ENCODE measurements around the gene SENP8. TPM values are rescaled to one million over a fixed set of nuclear protein-coding genes. Genes with fewer than 3 reads are reported as not detected.
"Not testable (repeated sequence)": the region's sequence is repeated elsewhere in the genome, so short reads cannot be mapped to it uniquely, and the experiment has no call there.

The SENP8 gene
- total and polyA plus RNA-seq, 4 donors, result 5.1 to 6.7 (median 6.0) TPM

DNA sequence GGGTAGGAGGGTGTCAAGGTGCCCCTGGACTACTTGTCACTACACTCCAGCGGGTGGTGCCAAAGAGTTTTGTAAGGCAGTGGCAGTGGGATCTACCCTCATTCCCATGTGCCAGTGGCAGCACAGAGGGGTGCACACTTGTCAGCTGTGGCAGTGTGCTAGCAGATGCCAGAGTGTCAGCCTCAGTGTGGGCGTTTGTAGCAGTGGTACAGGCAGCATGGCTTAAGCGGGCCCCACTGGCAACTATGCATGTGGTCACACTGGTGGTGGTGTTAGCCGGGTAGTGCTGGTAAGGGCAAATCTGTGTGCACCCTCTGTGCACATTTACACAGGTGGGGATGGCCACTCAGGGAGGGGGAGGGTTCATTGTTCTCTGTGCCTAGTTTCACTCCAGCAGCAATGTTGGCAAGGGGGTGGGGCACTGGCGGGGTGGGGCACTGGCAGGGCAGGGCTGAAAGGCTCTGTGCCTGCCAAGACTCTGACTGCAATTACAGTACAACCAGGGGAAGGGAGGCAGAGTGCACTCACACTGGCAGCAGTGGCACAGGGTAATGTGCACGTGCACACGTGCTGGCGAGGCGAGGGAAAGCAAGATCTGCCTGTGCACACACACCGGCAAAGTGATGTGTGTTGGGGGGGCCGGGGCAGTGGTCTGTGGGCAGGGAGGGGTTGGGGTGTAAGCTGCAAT lies 32.0 kb upstream of the SENP8 start:
- no peak overlapping the region for H3K4me3 ChIP-seq (ENCODE audit: low read depth, low read length)
- H3K27ac ChIP-seq (ENCODE audit: low read depth, low read length), result no peak overlapping the region
- no peaks in the 10 kb centered on the region for H3K9me3 ChIP-seq (ENCODE audit: control insufficient read depth, insufficient read depth, low read length)
- H3K36me3 ChIP-seq (ENCODE audit: control insufficient read depth, insufficient read depth, low read length), result no peaks in the 10 kb centered on the region
- no peak for DNase-seq (ENCODE audit: low read depth in 4 of 6, low spot score in 6 of 6)
- no peaks in the 10 kb centered on the region for H3K27me3 ChIP-seq (ENCODE audit: control insufficient read depth, insufficient read depth, low read length)
- no peaks in the 10 kb centered on the region for H3K4me1 ChIP-seq (ENCODE audit: control insufficient read depth, insufficient read depth, low read length)
- 91% methylated on average over 10 of the region's 11 CpGs for WGBS (ENCODE audit: insufficient coverage)

DNA sequence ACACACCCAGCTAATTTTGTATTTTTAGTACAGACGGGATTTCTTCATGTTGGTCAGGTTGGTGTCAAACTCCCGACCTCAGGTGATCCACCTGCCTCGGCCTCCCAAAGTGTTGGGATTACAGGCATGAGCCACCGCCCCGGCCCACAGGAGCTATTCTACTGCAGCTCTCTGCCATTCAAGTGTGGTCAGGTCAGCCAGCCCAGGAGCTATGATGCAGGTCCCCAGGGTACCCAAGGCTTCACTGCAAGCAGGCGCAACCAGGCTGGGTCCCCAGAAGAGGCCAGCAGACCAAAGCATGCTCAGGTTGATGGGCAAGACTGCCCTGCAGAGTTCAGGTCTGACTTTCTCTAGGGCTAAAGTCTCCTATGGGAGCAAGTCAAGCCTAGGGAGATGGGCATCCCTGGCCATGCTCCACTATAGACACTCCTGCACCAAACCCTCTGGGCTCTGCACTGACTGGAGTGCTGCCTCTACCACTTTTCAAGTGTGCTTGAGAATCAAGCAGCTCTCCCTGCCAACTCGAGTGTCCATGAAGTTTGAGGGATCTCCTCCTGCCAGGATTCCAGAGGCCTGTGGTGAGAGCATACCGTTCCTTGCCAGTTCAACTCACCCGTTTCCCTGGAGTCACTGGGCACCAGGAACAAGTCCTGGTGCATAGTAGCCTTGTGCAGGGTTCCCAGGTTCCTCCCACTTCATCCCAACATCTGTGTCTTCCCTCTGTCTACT lies 31.1 kb upstream of the SENP8 start:
- WGBS (ENCODE audit: insufficient coverage), result 93% methylated on average over 9 of the region's 9 CpGs
- no peak for DNase-seq (ENCODE audit: low read depth in 4 of 6, low spot score in 6 of 6)
- H3K9me3 ChIP-seq (ENCODE audit: control insufficient read depth, insufficient read depth, low read length), result no peaks in the 10 kb centered on the region
- H3K27me3 ChIP-seq (ENCODE audit: control insufficient read depth, insufficient read depth, low read length), result no peaks in the 10 kb centered on the region
- no peaks in the 10 kb centered on the region for H3K36me3 ChIP-seq (ENCODE audit: control insufficient read depth, insufficient read depth, low read length)
- no peaks in the 10 kb centered on the region for H3K4me1 ChIP-seq (ENCODE audit: control insufficient read depth, insufficient read depth, low read length)
- H3K27ac ChIP-seq (ENCODE audit: low read depth, low read length), result no peak overlapping the region
- H3K4me3 ChIP-seq (ENCODE audit: low read depth, low read length), result no peak overlapping the region

DNA sequence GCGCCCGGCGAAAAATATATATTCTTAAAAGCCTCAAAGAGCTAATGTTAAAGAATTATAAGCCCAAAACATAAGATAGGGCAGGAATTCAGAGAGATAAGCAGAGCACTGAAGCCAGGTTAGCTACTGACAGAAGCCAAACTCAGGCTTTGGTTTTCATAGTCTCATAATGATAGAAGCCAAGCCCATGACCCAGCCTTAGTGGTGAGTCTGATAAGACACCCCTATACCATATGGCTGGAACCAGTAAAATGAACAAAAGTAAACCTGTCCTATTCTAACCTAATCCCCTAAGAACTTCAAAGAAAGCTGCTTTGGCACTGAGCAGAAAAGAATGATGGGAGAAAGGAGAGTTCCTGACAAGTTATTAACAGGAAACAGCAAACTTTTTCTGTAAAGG lies 26.2 kb upstream of the SENP8 start:
- Histone ChIP-seq H3K4me1 (ENCODE audit: control insufficient read depth, insufficient read depth, low read length) (no peaks in the 10 kb centered on the region), H3K4me3 (ENCODE audit: low read depth, low read length) (no peak overlapping the region), H3K27ac (ENCODE audit: low read depth, low read length) (no peak overlapping the region), H3K27me3 (ENCODE audit: control insufficient read depth, insufficient read depth, low read length) (no peaks in the 10 kb centered on the region), H3K36me3 (ENCODE audit: control insufficient read depth, insufficient read depth, low read length) (no peaks in the 10 kb centered on the region), H3K9me3 (ENCODE audit: control insufficient read depth, insufficient read depth, low read length) (peaks cover 6% of the 10 kb centered on the region)
- no CpG with 5 or more reads among the region's 3 CpGs for WGBS (ENCODE audit: insufficient coverage)
- DNase-seq (ENCODE audit: low read depth in 4 of 6, low spot score in 6 of 6), result no peak

DNA sequence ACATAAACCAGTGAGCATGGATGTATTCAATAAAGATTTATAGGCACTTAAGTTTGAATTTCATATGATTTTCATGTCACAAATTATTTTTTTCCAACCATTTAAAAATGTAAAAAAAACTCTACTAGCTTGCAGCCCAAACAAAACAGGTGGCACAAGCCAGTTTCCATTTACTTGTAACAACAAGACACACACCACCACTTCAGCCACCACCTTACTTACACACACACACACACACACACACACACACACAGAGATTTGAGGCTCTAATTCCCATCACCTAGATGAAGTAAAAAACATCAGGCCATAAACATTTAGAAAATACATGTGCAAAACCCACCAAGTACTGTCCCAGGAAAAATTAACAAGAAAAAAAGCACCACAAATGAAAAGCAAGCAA lies 25.5 kb upstream of the SENP8 start:
- Histone ChIP-seq H3K36me3 (ENCODE audit: control insufficient read depth, insufficient read depth, low read length) (no peaks in the 10 kb centered on the region), H3K27ac (ENCODE audit: low read depth, low read length) (no peak overlapping the region), H3K27me3 (ENCODE audit: control insufficient read depth, insufficient read depth, low read length) (no peaks in the 10 kb centered on the region), H3K9me3 (ENCODE audit: control insufficient read depth, insufficient read depth, low read length) (peaks cover 6% of the 10 kb centered on the region), H3K4me1 (ENCODE audit: control insufficient read depth, insufficient read depth, low read length) (no peaks in the 10 kb centered on the region), H3K4me3 (ENCODE audit: low read depth, low read length) (no peak overlapping the region)
- no peak for DNase-seq (ENCODE audit: low read depth in 4 of 6, low spot score in 6 of 6)

DNA sequence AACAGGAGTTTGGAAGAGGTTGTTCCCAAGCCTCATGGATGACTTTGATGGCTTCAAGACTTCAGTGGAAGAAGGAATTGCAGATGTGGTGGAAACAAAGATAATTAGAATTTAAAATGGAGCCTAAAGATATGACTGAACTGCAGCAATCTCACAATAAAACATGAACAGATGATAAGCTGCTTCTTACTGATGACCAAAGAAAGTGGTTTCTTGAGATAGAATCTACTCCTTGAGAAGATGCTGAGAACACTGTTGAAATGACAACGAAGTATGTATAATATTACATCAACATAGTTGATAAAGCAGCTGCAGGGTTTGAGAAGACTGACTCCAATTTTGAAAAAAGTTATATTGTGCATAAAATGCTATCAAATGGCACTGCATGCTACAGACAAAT lies 21.4 kb upstream of the SENP8 start:
- no peak for DNase-seq (ENCODE audit: low read depth in 4 of 6, low spot score in 6 of 6)
- Histone ChIP-seq H3K4me3 (ENCODE audit: low read depth, low read length) (no peak overlapping the region), H3K36me3 (ENCODE audit: control insufficient read depth, insufficient read depth, low read length) (no peaks in the 10 kb centered on the region), H3K27me3 (ENCODE audit: control insufficient read depth, insufficient read depth, low read length) (no peaks in the 10 kb centered on the region), H3K9me3 (ENCODE audit: control insufficient read depth, insufficient read depth, low read length) (peaks cover 6% of the 10 kb centered on the region), H3K27ac (ENCODE audit: low read depth, low read length) (no peak overlapping the region), H3K4me1 (ENCODE audit: control insufficient read depth, insufficient read depth, low read length) (no peaks in the 10 kb centered on the region)
- WGBS (ENCODE audit: insufficient coverage), result no CpG with 5 or more reads among the region's 1 CpG

DNA sequence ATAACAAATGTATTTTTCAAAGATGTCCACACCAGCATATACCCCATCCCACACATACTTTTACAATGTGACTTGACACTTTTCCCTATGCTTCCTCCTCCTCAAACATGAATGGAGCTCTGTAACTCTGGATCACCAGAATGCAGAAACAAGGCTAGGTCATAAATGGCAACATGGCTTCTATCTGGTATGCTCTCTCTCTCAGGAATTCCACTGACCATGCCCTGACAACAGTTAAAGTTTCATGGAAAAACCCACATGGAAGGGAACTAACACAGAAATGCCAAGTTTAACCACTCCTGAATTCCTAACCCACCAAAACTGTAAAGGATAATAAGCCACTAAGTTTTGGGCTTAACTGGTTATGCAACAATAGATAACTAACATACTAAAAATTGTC lies 20.2 kb upstream of the SENP8 start:
- DNase-seq (ENCODE audit: low read depth in 4 of 6, low spot score in 6 of 6), result no peak
- no peaks in the 10 kb centered on the region for H3K36me3 ChIP-seq (ENCODE audit: control insufficient read depth, insufficient read depth, low read length)
- no peaks in the 10 kb centered on the region for H3K4me1 ChIP-seq (ENCODE audit: control insufficient read depth, insufficient read depth, low read length)
- no peak overlapping the region for H3K27ac ChIP-seq (ENCODE audit: low read depth, low read length)
- H3K27me3 ChIP-seq (ENCODE audit: control insufficient read depth, insufficient read depth, low read length), result no peaks in the 10 kb centered on the region
- no peak overlapping the region for H3K4me3 ChIP-seq (ENCODE audit: low read depth, low read length)
- H3K9me3 ChIP-seq (ENCODE audit: control insufficient read depth, insufficient read depth, low read length), result peaks cover 6% of the 10 kb centered on the region

DNA sequence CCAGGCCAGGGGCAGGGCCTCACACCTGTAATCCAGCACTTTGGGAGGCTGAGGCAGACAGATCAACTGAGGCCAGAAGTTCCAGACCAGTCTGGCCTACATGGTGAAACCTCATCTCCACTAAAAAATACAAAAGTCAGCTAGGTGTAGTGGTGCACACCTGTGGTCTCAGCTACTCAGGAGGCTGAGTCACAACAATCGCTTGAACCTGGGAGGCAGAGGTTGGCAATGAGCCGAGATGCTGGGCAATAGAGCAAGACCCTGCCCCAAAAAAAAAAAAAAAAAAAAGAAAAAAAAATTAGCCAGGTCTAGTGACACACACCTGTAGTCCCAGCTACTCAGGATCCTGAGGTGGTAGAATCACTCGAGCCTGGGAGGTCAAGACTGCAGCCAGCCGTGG lies 19.0 kb upstream of the SENP8 start:
- DNase-seq (ENCODE audit: low read depth in 4 of 6, low spot score in 6 of 6), result no peak

DNA sequence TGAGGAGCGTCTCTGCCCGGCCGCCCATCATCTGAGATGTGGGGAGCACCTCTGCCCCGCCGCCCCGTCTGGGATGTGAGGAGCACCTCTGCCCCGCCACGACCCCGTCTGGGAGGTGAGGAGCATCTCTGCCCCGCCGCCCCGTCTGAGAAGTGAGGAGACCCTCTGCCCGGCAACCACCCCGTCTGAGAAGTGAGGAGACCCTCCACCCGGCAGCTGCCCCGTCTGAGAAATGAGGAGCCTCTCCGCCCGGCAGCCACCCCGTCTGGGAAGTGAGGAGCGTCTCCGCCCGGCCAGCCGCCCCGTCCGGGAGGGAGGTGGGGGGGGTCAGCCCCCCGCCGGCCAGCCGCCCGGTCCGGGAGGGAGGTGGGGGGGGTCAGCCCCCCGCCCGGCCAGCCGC lies 17.7 kb upstream of the SENP8 start:
- DNase-seq (ENCODE audit: low read depth in 4 of 6, low spot score in 6 of 6); H3K27ac ChIP-seq (ENCODE audit: low read depth, low read length); H3K4me3 ChIP-seq (ENCODE audit: low read depth, low read length); H3K9me3 ChIP-seq (ENCODE audit: control insufficient read depth, insufficient read depth, low read length); H3K4me1 ChIP-seq (ENCODE audit: control insufficient read depth, insufficient read depth, low read length); H3K36me3 ChIP-seq (ENCODE audit: control insufficient read depth, insufficient read depth, low read length); H3K27me3 ChIP-seq (ENCODE audit: control insufficient read depth, insufficient read depth, low read length): not testable (repeated sequence)
- WGBS (ENCODE audit: insufficient coverage), result no CpG with 5 or more reads among the region's 33 CpGs

More for the DNA sequence above, 19.0 kb upstream of the SENP8 start:
- Histone ChIP-seq H3K4me3 (ENCODE audit: low read depth, low read length) (no peak overlapping the region), H3K4me1 (ENCODE audit: control insufficient read depth, insufficient read depth, low read length) (no peaks in the 10 kb centered on the region), H3K9me3 (ENCODE audit: control insufficient read depth, insufficient read depth, low read length) (peaks cover 6% of the 10 kb centered on the region), H3K27me3 (ENCODE audit: control insufficient read depth, insufficient read depth, low read length) (no peaks in the 10 kb centered on the region), H3K36me3 (ENCODE audit: control insufficient read depth, insufficient read depth, low read length) (no peaks in the 10 kb centered on the region), H3K27ac (ENCODE audit: low read depth, low read length) (no peak overlapping the region)
- WGBS (ENCODE audit: insufficient coverage), result 83% methylated on average over 1 of the region's 4 CpGs

DNA sequence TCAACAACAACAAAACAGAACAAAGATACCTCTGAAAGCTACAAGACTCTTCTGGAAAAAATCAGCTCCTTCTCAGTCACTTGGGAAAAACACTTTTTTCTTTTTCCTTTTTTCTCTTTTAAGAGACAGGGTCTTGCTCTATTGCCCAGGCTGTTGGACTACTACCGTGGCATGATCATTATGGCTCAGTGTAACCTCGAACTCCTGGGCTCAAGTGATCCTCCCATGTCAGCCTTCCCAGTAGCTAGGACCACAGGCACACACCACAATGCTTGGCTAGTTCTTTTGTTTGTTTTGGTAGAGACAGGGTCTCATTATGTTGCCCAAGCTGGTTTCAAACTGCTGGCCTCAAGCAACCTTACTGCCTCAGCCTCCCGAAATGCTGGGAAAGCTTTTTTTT lies 13.1 kb upstream of the SENP8 start:
- H3K27me3 ChIP-seq (ENCODE audit: control insufficient read depth, insufficient read depth, low read length), result no peaks in the 10 kb centered on the region
- H3K27ac ChIP-seq (ENCODE audit: low read depth, low read length), result no peak overlapping the region
- no peaks in the 10 kb centered on the region for H3K36me3 ChIP-seq (ENCODE audit: control insufficient read depth, insufficient read depth, low read length)
- H3K9me3 ChIP-seq (ENCODE audit: control insufficient read depth, insufficient read depth, low read length), result no peaks in the 10 kb centered on the region
- H3K4me1 ChIP-seq (ENCODE audit: control insufficient read depth, insufficient read depth, low read length), result no peaks in the 10 kb centered on the region
- DNase-seq (ENCODE audit: low read depth in 4 of 6, low spot score in 6 of 6), result no peak
- H3K4me3 ChIP-seq (ENCODE audit: low read depth, low read length), result no peak overlapping the region
- WGBS (ENCODE audit: insufficient coverage), result no CpG with 5 or more reads among the region's 3 CpGs

DNA sequence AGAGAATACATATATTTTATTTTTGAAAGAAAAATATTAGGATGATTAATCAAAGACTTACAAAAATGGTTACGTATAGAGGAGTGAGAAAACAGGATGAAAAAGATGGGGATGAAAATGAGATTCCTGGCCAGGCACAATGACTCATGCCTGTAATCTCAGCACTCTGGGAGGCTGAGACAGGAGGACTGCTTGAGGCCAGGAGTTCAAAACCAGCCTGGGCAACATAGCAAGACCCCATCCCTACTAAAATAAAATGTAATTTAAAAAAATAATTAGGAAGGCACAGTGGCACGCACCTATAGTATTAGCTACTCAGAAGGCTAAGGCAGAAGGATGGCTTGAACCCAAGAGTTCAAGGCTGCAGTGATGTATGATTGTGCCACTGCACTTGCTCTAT lies 12.1 kb upstream of the SENP8 start:
- Histone ChIP-seq H3K36me3 (ENCODE audit: control insufficient read depth, insufficient read depth, low read length) (no peaks in the 10 kb centered on the region), H3K4me3 (ENCODE audit: low read depth, low read length) (no peak overlapping the region), H3K9me3 (ENCODE audit: control insufficient read depth, insufficient read depth, low read length) (no peaks in the 10 kb centered on the region), H3K4me1 (ENCODE audit: control insufficient read depth, insufficient read depth, low read length) (no peaks in the 10 kb centered on the region), H3K27me3 (ENCODE audit: control insufficient read depth, insufficient read depth, low read length) (no peaks in the 10 kb centered on the region), H3K27ac (ENCODE audit: low read depth, low read length) (no peak overlapping the region)
- WGBS (ENCODE audit: insufficient coverage), result no CpG with 5 or more reads among the region's 2 CpGs
- no peak for DNase-seq (ENCODE audit: low read depth in 4 of 6, low spot score in 6 of 6)

Measured in spinal cord (tissue), 10 donors.